Activated naive CD8-positive, alpha-beta T cell (primary cell): ENCODE data around the gene NCOA5.
A peak's percentile ranks its signal among the peaks of the same experiment; 100 is the strongest.
"Not testable (repeated sequence)": the region's sequence is repeated elsewhere in the genome, so short reads cannot be mapped to it uniquely, and the experiment has no call there.

Source experiments
- H3K27ac Mint-ChIP-seq: one replicate; pipeline ENCODE4 v1.8.0; 2021; ENCODE audit warnings: mixed read lengths
- H3K27me3 Mint-ChIP-seq: one replicate; pipeline ENCODE4 v1.8.0; 2021; ENCODE audit warnings: mixed read lengths
- H3K36me3 Mint-ChIP-seq: one replicate; pipeline ENCODE4 v1.8.0; 2021; ENCODE audit warnings: mixed read lengths
- H3K4me1 Mint-ChIP-seq: one replicate; pipeline ENCODE4 v1.8.0; 2021; ENCODE audit warnings: low read depth, mixed read lengths
- H3K4me3 Mint-ChIP-seq: one replicate; pipeline ENCODE4 v1.8.0; 2021; ENCODE audit warnings: mild to moderate bottlenecking, mixed read lengths
- H3K9me3 Mint-ChIP-seq: one replicate; pipeline ENCODE4 v1.8.0; 2021; ENCODE audit warnings: low read depth, mixed read lengths

The NCOA5 gene

DNA sequence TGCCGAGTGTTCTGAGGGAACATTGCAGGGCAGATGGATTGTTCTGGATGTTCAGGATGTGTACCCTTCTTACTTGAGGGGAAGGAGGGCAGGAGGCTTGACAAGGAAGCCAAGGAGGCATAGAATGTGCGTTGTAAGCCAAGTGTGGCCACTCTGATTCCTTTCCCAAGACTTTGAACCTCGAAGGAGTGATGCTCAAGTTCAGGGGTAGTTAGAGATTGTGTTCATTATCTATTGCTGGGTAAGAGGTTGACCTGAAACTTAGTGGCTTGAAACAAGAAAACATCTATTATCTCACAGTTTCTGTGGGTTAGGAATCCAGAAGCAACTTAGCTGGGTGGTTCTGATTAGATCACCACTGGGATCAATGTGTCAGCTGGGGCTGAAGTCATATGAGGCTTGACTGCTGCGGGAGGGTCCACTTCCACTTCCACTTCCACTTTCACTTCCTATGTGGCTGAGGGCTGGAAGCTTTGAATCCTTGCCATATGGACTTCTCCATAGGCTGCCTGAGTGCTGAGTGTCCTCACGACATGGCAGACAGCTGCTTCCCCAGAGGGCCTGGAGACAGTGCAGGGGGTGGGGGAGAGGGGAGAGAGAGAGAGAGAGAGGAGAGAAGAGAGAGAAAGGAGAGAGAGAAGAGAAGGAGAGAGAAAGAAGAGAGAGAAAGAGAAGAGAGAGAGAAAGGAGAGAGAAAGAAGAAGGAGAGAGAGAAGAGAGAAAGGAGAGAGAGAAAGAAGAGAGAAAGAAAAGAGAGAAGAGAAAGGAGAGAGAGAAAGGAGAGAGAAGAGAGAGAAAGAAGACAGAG, 21.5 kb upstream of the NCOA5 start:
- peaks cover 25% of the 10 kb centered on the region for H3K27me3 Mint-ChIP-seq
- H3K27ac Mint-ChIP-seq = no peak overlapping the region
- no peaks in the 10 kb centered on the region for H3K9me3 Mint-ChIP-seq
- no peak overlapping the region for H3K4me3 Mint-ChIP-seq
- peaks cover 7% of the 10 kb centered on the region for H3K4me1 Mint-ChIP-seq
- no peaks in the 10 kb centered on the region for H3K36me3 Mint-ChIP-seq

DNA sequence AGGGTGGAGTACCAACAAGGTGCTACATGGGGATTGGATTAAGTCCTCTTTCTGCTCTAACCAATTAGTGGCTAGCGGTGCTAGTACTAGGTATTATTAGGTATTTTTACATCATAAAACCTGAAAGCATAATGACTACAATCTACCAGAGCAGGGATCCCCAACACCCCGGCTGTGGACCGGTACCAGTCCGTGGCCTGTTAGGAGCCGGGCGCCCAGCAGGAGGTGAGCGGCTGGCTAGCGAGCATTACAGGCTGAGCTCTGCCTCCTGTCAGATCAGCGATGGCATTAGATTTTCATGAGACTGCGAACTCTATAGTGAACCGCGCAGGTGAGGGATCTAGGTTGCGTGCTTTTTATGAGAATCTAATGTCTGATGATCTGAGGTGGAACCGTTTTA, 19.2 kb upstream of the NCOA5 start:
- Mint-ChIP-seq H3K36me3 (no peaks in the 10 kb centered on the region), H3K4me1 (peaks cover 4% of the 10 kb centered on the region), H3K27ac (no peak overlapping the region), H3K27me3 (peaks cover 29% of the 10 kb centered on the region), H3K4me3 (no peak overlapping the region), H3K9me3 (no peaks in the 10 kb centered on the region)

DNA sequence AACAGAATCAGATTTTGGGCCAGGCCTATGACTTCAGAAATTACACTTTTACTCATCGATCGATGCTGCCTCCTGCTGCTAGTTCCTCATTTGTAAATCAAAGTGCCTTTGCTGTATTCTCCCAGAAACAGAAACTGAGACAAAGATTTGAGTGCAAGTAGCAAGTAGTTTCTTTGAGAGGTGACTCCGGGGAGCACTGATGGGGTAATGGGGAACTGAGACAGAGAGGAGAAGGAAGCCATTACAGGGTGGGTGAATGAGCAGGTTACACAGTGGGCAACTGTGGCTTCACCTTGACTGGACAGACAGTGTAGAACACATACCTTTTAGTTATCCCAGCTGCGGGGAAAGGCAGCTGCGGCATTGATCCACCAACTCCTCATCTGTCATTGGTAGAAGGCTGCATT, 18.7 kb upstream of the NCOA5 start:
- Mint-ChIP-seq H3K27ac (no peak overlapping the region), H3K27me3 (peaks cover 30% of the 10 kb centered on the region), H3K9me3 (no peaks in the 10 kb centered on the region), H3K36me3 (no peaks in the 10 kb centered on the region), H3K4me1 (peaks cover 4% of the 10 kb centered on the region), H3K4me3 (no peak overlapping the region)

DNA sequence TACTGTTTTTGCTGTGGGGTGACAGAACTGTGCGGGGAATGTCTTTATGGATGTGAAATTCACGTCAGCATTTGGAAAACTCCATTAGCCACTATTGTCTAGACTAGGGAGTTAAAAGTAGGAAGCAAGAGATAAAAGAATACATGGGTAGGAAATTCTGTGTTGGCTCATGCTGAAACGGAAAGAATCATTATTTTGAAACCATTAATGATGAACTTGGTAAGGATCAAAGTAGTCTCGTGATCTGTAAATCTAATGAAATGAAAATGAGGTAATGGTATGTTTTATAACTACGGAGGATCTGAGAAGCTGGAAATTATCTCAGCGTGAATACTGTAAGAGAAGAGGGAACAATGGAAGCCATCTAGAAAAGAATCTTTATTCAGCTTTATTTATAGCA, 17.3 kb upstream of the NCOA5 start:
- Mint-ChIP-seq H3K27me3 (peaks cover 34% of the 10 kb centered on the region), H3K4me3 (no peak overlapping the region), H3K36me3 (peaks cover 3% of the 10 kb centered on the region), H3K9me3 (no peaks in the 10 kb centered on the region), H3K27ac (no peak overlapping the region), H3K4me1 (peaks cover 4% of the 10 kb centered on the region)

DNA sequence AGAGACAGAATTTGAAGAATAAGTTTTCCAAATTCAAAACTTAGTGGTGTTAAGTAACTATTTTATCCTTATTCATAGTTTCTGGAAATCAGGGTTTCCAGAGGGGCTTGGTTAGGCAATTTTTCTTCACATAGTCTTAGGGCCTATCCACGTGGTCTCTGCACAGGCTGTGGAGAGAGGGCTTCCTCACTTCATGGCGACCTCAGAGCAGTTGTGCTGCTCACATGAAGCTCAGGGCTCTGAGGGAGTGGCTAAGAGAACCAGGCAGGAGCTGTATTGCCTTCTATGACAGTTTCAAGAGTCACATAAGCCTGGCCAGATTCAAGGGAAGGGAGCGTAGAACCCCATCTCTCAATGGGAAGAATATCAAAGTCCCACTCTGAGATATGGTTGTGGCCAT, 14.5 kb upstream of the NCOA5 start:
- Mint-ChIP-seq H3K9me3 (no peaks in the 10 kb centered on the region), H3K4me1 (no peaks in the 10 kb centered on the region), H3K27ac (no peak overlapping the region), H3K36me3 (peaks cover 3% of the 10 kb centered on the region), H3K27me3 (peaks cover 37% of the 10 kb centered on the region), H3K4me3 (no peak overlapping the region)

DNA sequence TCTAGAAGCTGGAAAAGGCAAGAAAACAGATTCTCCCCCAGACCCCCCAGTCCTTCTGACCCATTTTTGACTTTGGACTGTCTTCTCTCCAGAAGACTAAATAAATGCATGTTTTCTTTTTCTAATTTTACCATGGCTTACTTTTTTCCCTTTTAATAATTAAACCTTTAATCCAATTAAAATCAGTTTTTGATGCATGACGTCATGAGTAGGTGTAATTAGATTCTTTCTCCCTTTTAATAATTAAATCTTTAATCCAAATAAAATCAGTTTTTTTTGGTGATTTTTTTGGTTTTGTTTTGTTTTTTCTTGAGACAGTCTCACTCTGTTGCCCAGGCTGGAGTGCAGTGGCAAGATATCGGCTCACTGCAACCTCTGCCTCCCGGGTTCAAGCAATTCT, 13.2 kb upstream of the NCOA5 start:
- Mint-ChIP-seq H3K9me3 (no peaks in the 10 kb centered on the region), H3K27ac (no peak overlapping the region), H3K27me3 (peaks cover 33% of the 10 kb centered on the region), H3K36me3 (peaks cover 6% of the 10 kb centered on the region), H3K4me3 (no peak overlapping the region), H3K4me1 (no peaks in the 10 kb centered on the region)

DNA sequence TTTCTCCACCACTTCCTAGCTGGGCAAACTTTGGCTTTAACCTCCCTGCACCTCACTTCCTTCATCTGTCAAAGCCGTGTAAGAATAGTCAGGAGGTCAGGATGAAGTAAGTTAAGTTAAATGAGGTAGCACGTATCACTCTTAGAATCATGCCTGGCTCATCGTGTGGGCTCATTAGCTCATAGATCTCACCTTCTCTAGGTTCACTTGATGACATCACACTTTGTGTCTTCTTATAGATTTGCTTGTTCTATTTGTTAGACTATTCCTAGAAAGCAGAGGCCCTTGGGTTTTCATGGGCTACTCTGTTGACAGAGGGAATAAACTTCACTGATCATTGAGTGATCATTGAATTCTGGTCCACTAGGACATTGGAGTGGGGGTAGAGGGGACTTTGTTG, 12.2 kb upstream of the NCOA5 start:
- Mint-ChIP-seq H3K9me3 (no peaks in the 10 kb centered on the region), H3K27me3 (peaks cover 28% of the 10 kb centered on the region), H3K36me3 (peaks cover 6% of the 10 kb centered on the region), H3K27ac (no peak overlapping the region), H3K4me3 (no peak overlapping the region), H3K4me1 (no peaks in the 10 kb centered on the region)

DNA sequence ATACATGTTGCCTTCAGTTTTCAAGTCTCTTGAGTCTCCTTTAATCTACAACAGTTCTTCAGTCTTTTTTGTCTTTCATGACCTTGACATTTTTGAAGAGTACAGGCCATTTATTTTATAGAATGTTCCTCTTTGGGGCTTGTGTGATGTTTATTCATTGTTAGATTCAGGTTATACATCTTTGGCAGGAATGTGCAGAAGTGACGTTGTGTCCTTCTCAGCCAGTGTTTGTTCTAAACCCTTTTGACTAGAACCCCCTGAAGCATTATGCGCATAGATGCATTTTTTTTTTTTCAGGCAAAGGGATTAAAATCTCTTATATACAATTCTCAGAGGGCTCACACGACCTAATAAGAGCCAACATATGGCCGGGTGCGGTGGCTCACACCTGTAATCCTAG, 11.2 kb upstream of the NCOA5 start:
- Mint-ChIP-seq H3K9me3 (no peaks in the 10 kb centered on the region), H3K27me3 (peaks cover 25% of the 10 kb centered on the region), H3K36me3 (peaks cover 6% of the 10 kb centered on the region), H3K27ac (no peak overlapping the region), H3K4me1 (no peaks in the 10 kb centered on the region), H3K4me3 (no peak overlapping the region)

DNA sequence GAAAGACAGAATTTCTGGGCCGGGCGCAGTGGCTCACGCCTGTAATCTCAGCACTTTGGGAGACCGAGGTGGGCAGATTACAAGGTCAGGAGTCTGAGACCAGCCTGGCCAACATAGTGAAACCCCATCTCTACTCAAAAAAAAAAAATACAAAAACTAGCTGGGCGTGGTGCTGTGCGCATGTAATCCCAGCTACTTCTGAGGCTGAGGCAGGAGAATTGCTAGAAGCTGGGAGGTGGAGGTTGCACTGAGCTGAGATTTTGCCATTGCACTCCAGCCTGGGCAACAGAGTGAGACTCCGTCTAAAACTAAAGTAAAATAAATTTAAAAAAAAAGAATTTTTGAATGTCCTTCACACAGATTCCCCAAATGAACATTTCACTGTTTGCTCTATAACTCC, 10.7 kb upstream of the NCOA5 start:
- not testable (repeated sequence) for H3K9me3 Mint-ChIP-seq, H3K4me1 Mint-ChIP-seq, H3K27ac Mint-ChIP-seq, H3K36me3 Mint-ChIP-seq, H3K4me3 Mint-ChIP-seq
- H3K27me3 Mint-ChIP-seq = peaks cover 22% of the 10 kb centered on the region

DNA sequence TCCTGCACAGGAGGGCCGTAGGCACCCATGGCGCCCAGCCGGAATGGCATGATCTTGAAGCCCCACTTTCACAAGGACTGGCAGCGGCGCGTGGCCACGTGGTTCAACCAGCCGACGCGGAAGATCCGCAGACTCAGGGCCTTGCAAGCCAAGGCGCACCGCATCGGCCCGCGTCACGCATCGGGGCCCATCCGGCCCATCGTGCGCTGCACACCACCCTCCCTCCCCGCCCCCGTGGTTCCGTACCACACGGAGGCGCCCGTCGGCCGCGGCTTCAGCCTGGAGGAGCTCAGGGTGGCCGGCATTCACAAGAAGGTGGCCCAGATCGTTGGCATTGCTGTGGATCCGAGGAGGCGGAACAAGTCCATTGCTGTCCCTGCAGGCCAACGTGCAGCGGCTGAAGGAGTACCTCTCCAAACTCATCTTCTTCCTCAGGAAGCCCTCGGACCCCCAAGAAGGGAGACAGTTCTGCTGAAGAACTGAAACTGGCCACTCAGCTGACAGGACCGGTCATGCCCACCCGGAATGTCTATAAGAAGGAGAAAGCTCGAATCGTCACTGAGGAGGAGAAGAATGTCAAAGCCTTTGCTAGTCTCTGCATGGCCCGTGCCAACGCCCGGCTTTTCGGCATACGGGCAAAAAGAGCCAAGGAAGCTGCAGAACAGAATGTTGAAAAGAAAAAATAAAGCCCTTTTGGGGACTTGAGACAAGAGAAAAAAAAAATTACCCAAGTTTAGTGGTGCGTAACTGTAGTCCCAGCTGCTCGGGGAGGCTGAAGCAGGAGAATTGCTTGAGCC, 9.9 kb upstream of the NCOA5 start:
- Mint-ChIP-seq H3K27me3 (peaks cover 20% of the 10 kb centered on the region), H3K4me1 (no peaks in the 10 kb centered on the region), H3K36me3 (peaks cover 6% of the 10 kb centered on the region), H3K9me3 (no peaks in the 10 kb centered on the region), H3K27ac (no peak overlapping the region), H3K4me3 (no peak overlapping the region)

DNA sequence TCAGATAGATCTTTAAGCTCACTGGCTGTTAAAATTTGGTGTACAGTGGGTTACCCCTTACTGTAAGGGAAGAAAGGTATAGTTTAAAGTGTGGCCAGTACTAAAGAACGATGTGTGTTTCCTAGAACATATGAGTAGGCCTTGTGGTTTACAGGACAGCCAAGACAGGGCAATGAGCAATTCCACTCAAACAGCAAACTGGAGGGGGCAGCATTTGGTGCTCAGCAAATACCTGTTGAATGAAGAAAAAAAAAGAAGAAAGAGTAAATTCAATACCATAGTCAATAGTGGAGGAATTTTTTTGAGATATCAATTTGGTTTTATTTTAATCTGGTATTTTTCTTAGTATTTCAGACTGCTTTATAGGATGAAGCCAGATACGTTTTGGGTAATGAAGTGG, 3.8 kb upstream of the NCOA5 start:
- H3K9me3 Mint-ChIP-seq = no peaks in the 10 kb centered on the region
- peaks cover 11% of the 10 kb centered on the region for H3K4me1 Mint-ChIP-seq
- H3K27me3 Mint-ChIP-seq = peaks cover 1% of the 10 kb centered on the region
- no peak overlapping the region for H3K27ac Mint-ChIP-seq
- peaks cover under 1% of the 10 kb centered on the region for H3K36me3 Mint-ChIP-seq
- no peak overlapping the region for H3K4me3 Mint-ChIP-seq

DNA sequence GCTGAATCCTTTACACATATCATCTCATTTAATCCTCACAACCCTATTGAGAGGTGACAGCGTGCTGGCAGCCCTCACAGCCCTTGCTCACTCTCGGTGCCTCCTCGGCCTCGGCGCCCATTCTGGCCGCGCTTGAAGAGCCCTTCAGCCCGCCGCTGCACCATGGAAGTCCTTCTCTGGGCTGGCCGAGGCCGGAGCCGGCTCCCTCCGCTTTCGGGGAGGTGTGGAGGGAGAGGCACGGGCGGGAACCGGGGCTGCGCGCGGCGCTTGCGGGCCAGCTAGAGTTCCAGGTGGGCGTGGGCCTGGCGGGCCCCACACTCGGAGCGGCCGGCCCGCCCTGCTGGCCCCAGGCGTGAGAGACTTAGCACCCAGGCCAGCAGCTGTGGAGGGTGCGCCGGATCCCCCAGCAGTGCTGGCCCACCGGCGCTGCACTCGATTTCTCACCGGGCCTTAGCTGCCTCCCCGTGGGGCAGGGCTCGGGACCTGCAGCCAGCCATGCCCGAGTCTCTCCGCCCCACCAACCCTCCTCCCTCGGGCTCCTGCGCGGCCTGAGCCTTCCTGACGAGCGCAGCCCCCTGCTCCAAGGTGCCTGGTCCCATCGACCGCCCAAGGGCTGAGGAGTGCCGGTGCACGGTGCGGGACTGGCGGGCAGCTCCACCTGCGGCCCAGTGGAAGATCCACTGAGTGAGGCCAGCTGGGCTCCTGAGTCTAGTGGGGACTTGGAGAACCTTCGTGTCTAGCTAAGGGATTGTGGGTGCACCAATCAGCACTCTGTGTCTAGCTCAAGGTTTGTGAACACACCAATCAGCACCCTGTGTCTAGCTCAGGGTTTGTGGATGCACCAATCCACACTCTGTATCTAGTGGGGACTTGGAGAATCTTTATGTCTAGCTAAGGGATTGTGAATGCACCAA, 2.1 kb upstream of the NCOA5 start:
- H3K4me3 Mint-ChIP-seq, H3K36me3 Mint-ChIP-seq, H3K9me3 Mint-ChIP-seq, H3K27ac Mint-ChIP-seq, H3K27me3 Mint-ChIP-seq: not testable (repeated sequence)
- peaks cover 25% of the 10 kb centered on the region for H3K4me1 Mint-ChIP-seq

DNA sequence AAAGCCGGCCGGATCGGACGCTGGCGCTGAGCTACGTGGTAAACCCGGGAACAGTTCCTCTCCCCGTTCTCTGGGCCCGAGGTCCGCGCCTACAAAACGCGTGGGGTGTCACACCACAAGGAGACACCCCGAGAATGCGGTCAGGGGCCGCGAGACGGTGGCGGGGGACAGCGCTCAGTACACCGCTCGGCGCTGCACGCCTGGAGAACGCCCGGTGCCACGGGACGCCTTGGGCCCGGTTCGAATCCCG, 670 bp downstream of the NCOA5 start:
- Mint-ChIP-seq H3K4me3 (peak overlapping the region; percentile 90), H3K27ac (peak overlapping the region; percentile 84), H3K4me1 (peaks cover 53% of the 10 kb centered on the region), H3K27me3 (no peaks in the 10 kb centered on the region), H3K36me3 (peaks cover 2% of the 10 kb centered on the region), H3K9me3 (no peaks in the 10 kb centered on the region)

DNA sequence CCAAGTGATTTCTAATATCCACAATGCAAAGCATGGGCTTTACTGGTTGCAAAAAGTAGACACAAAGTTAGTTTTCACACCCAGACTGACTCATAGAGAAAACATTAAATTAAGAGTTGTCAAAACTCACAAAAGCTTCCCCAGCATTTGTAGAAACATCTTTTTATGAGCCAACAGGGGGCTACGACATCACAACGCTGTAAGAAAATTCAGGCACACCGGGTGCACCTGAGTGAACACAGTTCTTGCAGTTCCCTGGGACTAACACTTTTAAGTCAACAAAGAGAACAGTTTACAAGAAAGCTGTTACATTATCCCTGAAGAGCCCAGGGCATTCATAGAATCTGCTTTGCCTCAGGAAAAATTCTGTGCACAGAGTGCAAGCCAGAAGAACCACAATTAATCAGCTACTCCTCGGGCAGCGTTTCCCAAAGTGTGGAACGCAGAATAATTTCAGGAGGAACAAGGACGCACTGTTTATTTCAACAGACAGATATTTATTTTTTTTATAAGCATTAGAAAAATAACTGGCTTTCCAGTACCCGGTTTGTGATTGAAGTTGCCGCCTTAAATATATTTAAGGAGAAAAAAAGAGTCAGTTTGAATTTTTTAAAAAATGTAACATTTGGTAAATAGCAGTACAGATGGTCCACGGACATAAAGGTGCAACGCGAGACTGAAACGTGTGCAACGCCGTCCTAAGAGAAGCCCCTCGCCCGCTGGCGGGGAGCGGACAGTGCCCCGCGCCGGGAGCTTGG, 1.2 kb downstream of the NCOA5 start:
- no peaks in the 10 kb centered on the region for H3K9me3 Mint-ChIP-seq

More for the DNA sequence above, 1.2 kb downstream of the NCOA5 start:
- Mint-ChIP-seq H3K4me3 (peak overlapping the region; percentile 90), H3K27me3 (no peaks in the 10 kb centered on the region), H3K4me1 (peaks cover 58% of the 10 kb centered on the region), H3K27ac (peak overlapping the region; percentile 89), H3K36me3 (peaks cover 2% of the 10 kb centered on the region)
